H1 (cell line): ENCODE results near the gene HLA-DOB. TPM values are rescaled to one million over a fixed set of nuclear protein-coding genes. Genes with fewer than 3 reads are reported as not detected.

Experiments
- CEBPB ChIP-seq: IDR thresholded peaks from 2 replicates; pipeline ENCODE4 v1.6.1; 2012; ENCODE audit warnings: low read depth, low read length
- MAFK ChIP-seq: IDR thresholded peaks from 2 replicates; pipeline ENCODE4 v1.6.1; 2012; ENCODE audit warnings: low read depth, mild to moderate bottlenecking, improper control_type of control experiment, low read length
- polyA plus RNA-seq, 7 experiments: library from polyadenylated mRNA; depleted of rRNA in 3 of 7; stranded (reverse) in 5 of 7; unstranded in 2 of 7; fragments of >200 nt in 5 of 7; fragments of 200-250 nt in 2 of 7; gene quantifications; 1 replicate in 5 of 7; 2 replicates in 1 of 7; 4 replicates in 1 of 7; pipeline versions ENCODE4 v1.2.1 to v1.2.3, GENCODE V29; 2011 to 2013; ENCODE audit warnings: missing spikeins in 2 of 7, mixed read lengths in 2 of 7
- total RNA-seq: library from RNA; stranded (reverse); fragmentation: NEBNext Ultra II Directional; extraction: Animal tissue kit (Norgen Biotek cat#: 25700); gene quantifications from 2 replicates; pipeline ENCODE4 v1.2.1, GENCODE V29; 2021

The HLA-DOB gene
- total and polyA plus RNA-seq, 2 of the 8 experiments (the other 6 are each of a cell fraction or from before 2014, with no cell fraction given), result 0.35 TPM; not detected in 1

GRCh38 chr6:32796848-32797776, 19.7 kb downstream of the HLA-DOB start (continued):
- TF ChIP-seq MAFK (no peak), CEBPB (peak; percentile 97)
